Measurements from ENCODE around the gene RAET1G. TPM values are rescaled to one million over a fixed set of nuclear protein-coding genes. Genes with fewer than 3 reads are reported as not detected.
"Not testable (repeated sequence)": the region's sequence is repeated elsewhere in the genome, so short reads cannot be mapped to it uniquely, and the experiment has no call there.

Gene RAET1G
- total RNA-seq, 1 donor = 1.8 TPM

DNA sequence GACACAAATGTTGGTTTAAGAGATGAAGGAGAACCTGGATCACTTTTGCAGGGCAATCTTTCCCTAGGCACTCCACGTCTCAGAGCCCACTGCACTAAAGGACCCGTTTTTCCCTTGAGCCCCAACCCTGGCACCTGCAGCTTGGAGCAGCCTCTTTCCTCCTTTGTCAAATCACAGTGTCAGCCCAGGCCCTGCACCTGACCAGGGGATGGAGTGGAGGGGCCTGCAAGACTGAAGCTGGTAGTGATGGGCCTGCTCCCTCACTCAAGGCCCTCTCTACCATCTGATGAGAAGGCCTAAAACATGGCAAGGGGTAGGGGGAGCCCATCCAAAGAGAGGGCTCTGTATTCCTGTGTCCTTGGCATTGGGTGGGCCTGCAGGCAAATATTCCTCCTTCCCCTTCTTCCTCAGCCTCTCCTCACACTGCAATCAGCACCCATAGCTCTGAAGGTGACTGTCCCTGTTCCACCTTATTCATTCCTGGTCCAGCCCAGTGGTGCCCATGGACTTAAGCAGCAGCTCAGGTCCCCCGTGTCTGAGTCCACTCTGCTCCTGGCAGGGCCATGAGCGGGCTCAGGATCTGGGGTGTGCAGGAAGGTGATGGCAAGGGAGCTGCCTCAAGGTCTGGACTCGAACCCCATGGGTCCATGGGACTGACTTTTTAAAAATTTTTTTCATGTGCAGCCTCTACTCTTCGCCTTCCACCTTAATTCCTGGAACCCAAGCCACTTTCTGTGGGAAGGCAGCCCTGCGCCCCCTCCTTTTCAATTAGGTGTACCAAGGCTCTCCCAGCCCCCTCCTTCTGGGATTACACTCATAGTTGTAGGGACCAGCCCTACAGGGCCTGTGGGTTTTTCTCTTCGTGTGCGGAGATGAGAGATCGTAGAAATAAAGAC, 6.7 kb downstream of the RAET1G start:
- DNase-seq (ENCODE audit: insufficient read length, low spot score, missing footprints) = no peak
- TF ChIP-seq, protein P1, sequence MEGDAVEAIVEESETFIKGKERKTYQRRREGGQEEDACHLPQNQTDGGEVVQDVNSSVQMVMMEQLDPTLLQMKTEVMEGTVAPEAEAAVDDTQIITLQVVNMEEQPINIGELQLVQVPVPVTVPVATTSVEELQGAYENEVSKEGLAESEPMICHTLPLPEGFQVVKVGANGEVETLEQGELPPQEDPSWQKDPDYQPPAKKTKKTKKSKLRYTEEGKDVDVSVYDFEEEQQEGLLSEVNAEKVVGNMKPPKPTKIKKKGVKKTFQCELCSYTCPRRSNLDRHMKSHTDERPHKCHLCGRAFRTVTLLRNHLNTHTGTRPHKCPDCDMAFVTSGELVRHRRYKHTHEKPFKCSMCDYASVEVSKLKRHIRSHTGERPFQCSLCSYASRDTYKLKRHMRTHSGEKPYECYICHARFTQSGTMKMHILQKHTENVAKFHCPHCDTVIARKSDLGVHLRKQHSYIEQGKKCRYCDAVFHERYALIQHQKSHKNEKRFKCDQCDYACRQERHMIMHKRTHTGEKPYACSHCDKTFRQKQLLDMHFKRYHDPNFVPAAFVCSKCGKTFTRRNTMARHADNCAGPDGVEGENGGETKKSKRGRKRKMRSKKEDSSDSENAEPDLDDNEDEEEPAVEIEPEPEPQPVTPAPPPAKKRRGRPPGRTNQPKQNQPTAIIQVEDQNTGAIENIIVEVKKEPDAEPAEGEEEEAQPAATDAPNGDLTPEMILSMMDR (IDR thresholded peaks at IDR 0.05; ENCODE audit: extremely low read depth, low read depth, low read length) = no peak
- no peaks in the 10 kb centered on the region for H3K4me1 ChIP-seq (ENCODE audit: insufficient read depth, low read length)
- no peak overlapping the region for H2AFZ ChIP-seq (ENCODE audit: low read length)
- no peak overlapping the region for H3K4me3 ChIP-seq (ENCODE audit: insufficient read depth, low read length)
- no peak overlapping the region for H3K4me2 ChIP-seq (ENCODE audit: insufficient read depth, low read length)
- H3K9me3 ChIP-seq (ENCODE audit: low read depth, low read length) = no peaks in the 10 kb centered on the region
- H3K36me3 ChIP-seq (ENCODE audit: insufficient read depth, low read length) = no peaks in the 10 kb centered on the region
- no peaks in the 10 kb centered on the region for H3K27me3 ChIP-seq (ENCODE audit: insufficient read depth, low read length)
- H3K79me2 ChIP-seq (ENCODE audit: insufficient read depth, low read length) = no peaks in the 10 kb centered on the region
- no peaks in the 10 kb centered on the region for H4K20me1 ChIP-seq (ENCODE audit: insufficient read depth, low read length)
- H3K27ac ChIP-seq (ENCODE audit: low read depth, low read length) = no peak overlapping the region

- Histone ChIP-seq H3K9me3 (ENCODE audit: low read depth, low read length) (no peaks in the 10 kb centered on the region), H3K4me2 (ENCODE audit: insufficient read depth, low read length) (no peak overlapping the region), H2AFZ (ENCODE audit: low read length) (no peak overlapping the region), H3K4me1 (ENCODE audit: insufficient read depth, low read length) (no peaks in the 10 kb centered on the region), H3K79me2 (ENCODE audit: insufficient read depth, low read length) (no peaks in the 10 kb centered on the region), H4K20me1 (ENCODE audit: insufficient read depth, low read length) (no peaks in the 10 kb centered on the region), H3K27me3 (ENCODE audit: insufficient read depth, low read length) (no peaks in the 10 kb centered on the region), H3K36me3 (ENCODE audit: insufficient read depth, low read length) (no peaks in the 10 kb centered on the region), H3K27ac (ENCODE audit: low read depth, low read length) (no peak overlapping the region), H3K4me3 (ENCODE audit: insufficient read depth, low read length) (no peak overlapping the region)
- DNase-seq (ENCODE audit: insufficient read length, low spot score, missing footprints) = no peak
- TF ChIP-seq, protein P1 (IDR thresholded peaks at IDR 0.05; ENCODE audit: extremely low read depth, low read depth, low read length) = no peak
Observed at GRCh38 chr6:149913540-149914240, 9.2 kb downstream of the RAET1G start.

DNA sequence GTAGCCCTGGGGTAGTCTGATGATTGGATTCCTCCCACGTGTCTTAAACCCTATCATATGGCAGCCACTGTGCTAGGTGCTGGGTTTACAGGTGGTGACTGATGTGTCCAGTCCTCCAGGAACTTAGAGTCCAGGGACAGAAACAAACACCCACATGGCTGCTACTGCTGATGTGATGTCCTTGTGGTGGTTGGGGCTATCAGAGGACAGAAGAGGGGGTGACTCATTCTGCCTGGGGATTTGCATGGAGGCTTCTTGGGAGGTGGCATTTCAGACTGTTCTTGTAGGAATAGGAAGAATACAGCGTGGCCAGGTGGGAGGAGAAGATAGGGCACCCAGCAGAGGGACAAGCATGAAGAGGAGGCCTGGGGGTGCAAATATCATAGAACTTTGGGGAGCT, 9.8 kb downstream of the RAET1G start:
- no peaks in the 10 kb centered on the region for H3K79me2 ChIP-seq (ENCODE audit: insufficient read depth, low read length)
- TF ChIP-seq, protein P1 (IDR thresholded peaks at IDR 0.05; ENCODE audit: extremely low read depth, low read depth, low read length) = no peak
- no peak overlapping the region for H3K4me2 ChIP-seq (ENCODE audit: insufficient read depth, low read length)
- no peaks in the 10 kb centered on the region for H3K27me3 ChIP-seq (ENCODE audit: insufficient read depth, low read length)
- no peak overlapping the region for H2AFZ ChIP-seq (ENCODE audit: low read length)
- H4K20me1 ChIP-seq (ENCODE audit: insufficient read depth, low read length) = no peaks in the 10 kb centered on the region
- H3K4me3 ChIP-seq (ENCODE audit: insufficient read depth, low read length) = no peak overlapping the region
- no peaks in the 10 kb centered on the region for H3K36me3 ChIP-seq (ENCODE audit: insufficient read depth, low read length)
- DNase-seq (ENCODE audit: insufficient read length, low spot score, missing footprints) = no peak
- H3K4me1 ChIP-seq (ENCODE audit: insufficient read depth, low read length) = no peaks in the 10 kb centered on the region
- no peak overlapping the region for H3K27ac ChIP-seq (ENCODE audit: low read depth, low read length)
- no peaks in the 10 kb centered on the region for H3K9me3 ChIP-seq (ENCODE audit: low read depth, low read length)

DNA sequence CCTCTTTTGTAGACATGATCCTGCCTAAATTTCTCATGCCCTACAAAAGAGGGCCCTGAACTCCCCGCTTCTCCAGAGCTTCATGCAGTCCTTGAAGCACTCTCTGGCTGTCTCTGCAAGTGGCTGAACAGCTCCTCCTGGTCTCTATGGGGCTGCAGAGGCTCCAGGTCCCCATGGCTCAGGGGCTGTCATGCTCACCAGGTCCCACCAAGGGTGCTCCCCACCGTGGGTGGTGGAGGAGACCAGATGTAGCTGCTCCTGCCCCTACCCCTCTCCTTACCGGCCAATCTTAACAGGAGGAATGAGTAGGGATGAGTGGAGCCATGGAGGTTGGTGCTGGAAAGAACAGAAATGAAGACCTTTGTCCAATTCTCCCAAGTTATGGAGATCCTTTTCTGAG, 10.2 kb downstream of the RAET1G start:
- not testable (repeated sequence) for H3K9me3 ChIP-seq (ENCODE audit: low read depth, low read length); H3K4me3 ChIP-seq (ENCODE audit: insufficient read depth, low read length); H3K79me2 ChIP-seq (ENCODE audit: insufficient read depth, low read length); H3K27me3 ChIP-seq (ENCODE audit: insufficient read depth, low read length); H2AFZ ChIP-seq (ENCODE audit: low read length); H3K36me3 ChIP-seq (ENCODE audit: insufficient read depth, low read length); H3K27ac ChIP-seq (ENCODE audit: low read depth, low read length); DNase-seq (ENCODE audit: insufficient read length, low spot score, missing footprints); H4K20me1 ChIP-seq (ENCODE audit: insufficient read depth, low read length); H3K4me1 ChIP-seq (ENCODE audit: insufficient read depth, low read length); H3K4me2 ChIP-seq (ENCODE audit: insufficient read depth, low read length)

Measured in osteoblast (primary cell).